ENCODE data around the gene HOXA3.

HOXA3 gene

GRCh38 chr7:27064159-27064558, 88.2 kb downstream of the HOXA3 start:
- Histone ChIP-seq H3K27ac (ENCODE audit: poor library complexity, severe bottlenecking) (peak overlapping the region; percentile 65), H3K4me3 (ENCODE audit: severe bottlenecking) (no peak overlapping the region), H3K27me3 (ENCODE audit: insufficient read depth, poor library complexity, severe bottlenecking) (no peaks in the 10 kb centered on the region), H3K36me3 (ENCODE audit: low read depth) (no peaks in the 10 kb centered on the region), H3K9me3 (ENCODE audit: severe bottlenecking) (no peaks in the 10 kb centered on the region), H3K4me1 (ENCODE audit: insufficient read depth, poor library complexity, severe bottlenecking) (peaks cover 13% of the 10 kb centered on the region)
- TF ChIP-seq CTCF (IDR thresholded peaks at IDR 0.05; ENCODE audit: poor library complexity, severe bottlenecking) = no peak
- DNase-seq (ENCODE audit: low spot score) = no peak
- ATAC-seq (ENCODE audit: low read depth) = no peak

- H3K4me1 ChIP-seq (ENCODE audit: insufficient read depth, poor library complexity, severe bottlenecking) = peaks cover 13% of the 10 kb centered on the region
- no peak overlapping the region for H3K4me3 ChIP-seq (ENCODE audit: severe bottlenecking)
- DNase-seq (ENCODE audit: low spot score) (no peak), ATAC-seq (ENCODE audit: low read depth) (no peak)
- no peaks in the 10 kb centered on the region for H3K27me3 ChIP-seq (ENCODE audit: insufficient read depth, poor library complexity, severe bottlenecking)
- no peak for TF ChIP-seq CTCF (IDR thresholded peaks at IDR 0.05; ENCODE audit: poor library complexity, severe bottlenecking)
- no peak overlapping the region for H3K27ac ChIP-seq (ENCODE audit: poor library complexity, severe bottlenecking)
- H3K9me3 ChIP-seq (ENCODE audit: severe bottlenecking) = no peaks in the 10 kb centered on the region
- H3K36me3 ChIP-seq (ENCODE audit: low read depth) = no peaks in the 10 kb centered on the region
Measured at GRCh38 chr7:27062946-27063345, 89.4 kb downstream of the HOXA3 start.

Data from RWPE2 (cell line).